ENCODE measurements around the gene FBXO21. TPM values are rescaled to one million over a fixed set of nuclear protein-coding genes. Genes with fewer than 3 reads are reported as not detected.

FBXO21 gene
- total RNA-seq, 1 donor from 2014 or later, result 19.2 TPM

Other genes starting within 250 kb of the FBXO21 start
- 3.1 TPM for gene TESC, start 91.1 kb downstream of the FBXO21 start, total RNA-seq
- 0.08 TPM for gene NOS1, start 171.2 kb upstream of the FBXO21 start, total RNA-seq

Data from left lobe of liver (tissue), 1 donor.